HG03139 (cell line): ENCODE data around the gene PIGU.
"Not testable (repeated sequence)": the region's sequence is repeated elsewhere in the genome, so short reads cannot be mapped to it uniquely, and the experiment has no call there.

Source experiments
- ATAC-seq: cut with Tn5 transposase; IDR thresholded peaks from one replicate; pipeline ENCODE4 v1.9.1; 2021; ENCODE audit not compliant: unreplicated experiment

PIGU gene

DNA sequence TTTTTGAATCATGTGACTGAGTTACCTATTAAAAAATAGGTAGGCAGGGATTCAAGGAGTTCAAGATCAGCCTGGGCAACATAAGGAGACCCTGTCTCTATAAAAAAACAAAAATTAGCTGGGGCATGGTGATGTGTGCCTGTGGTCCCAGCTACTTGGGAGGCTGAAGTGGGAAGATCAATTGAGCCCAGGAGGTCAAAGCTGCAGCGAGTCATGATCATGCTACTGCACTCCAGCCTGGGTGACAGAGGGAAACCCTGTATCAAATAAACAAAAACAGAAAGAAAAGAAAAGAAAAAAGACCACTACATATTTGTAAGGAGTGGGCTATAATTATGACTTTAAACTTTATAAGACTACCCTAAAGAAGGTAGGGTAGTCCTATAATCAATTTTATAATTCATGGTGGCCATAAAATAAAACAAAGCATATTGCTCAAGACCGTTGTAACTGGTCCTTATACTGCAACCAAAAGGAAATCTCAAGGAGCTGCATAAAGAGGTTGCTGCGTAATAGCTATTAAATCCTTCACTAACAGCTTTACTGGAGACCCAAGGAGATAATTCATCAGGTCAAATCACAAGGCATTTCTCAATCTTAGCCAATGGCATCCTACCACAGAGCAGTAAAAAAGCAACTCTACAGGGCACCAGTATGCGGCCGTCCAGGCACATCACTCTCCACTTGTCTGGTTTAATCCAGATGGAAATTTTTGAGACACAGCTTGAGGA is 13.5 kb downstream of the PIGU start:
- no peak for ATAC-seq

DNA sequence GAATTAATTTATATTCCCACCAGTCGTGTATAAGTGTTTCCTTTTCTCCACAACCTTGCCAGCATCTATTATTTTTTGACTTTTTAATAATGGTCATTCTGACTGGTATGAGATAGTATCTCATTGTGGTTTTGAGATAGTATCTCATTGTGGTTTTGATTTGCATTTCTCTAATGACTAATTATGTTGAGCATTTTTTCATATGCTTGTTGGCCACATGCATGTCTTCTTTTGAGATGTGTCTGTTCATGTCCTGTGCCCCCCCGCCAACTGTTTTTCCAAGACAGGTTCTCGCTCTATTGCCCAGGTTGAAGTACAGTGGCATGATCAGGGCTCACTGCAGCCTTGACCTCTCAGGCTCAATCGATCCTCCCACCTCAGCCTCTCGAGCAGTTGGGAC is 15.1 kb downstream of the PIGU start:
- ATAC-seq: not testable (repeated sequence)

DNA sequence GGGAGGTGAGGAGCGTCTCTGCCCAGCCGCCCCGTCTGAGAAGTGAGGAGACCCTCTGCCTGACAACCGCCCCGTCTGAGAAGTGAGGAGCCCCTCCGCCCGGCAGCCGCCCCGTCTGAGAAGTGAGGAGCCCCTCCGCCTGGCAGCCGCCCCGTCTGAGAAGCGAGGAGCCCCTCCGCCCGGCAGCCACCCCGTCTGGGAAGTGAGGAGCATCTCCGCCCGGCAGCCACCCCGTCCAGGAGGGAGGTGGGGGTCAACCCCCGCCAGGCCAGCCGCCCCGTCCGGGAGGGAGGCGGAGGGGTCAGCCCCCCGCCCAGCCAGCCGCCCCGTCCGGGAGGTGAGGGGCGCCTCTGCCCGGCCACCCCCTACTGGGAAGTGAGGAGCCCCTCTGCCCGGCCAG is 18.2 kb downstream of the PIGU start:
- ATAC-seq: not testable (repeated sequence)

DNA sequence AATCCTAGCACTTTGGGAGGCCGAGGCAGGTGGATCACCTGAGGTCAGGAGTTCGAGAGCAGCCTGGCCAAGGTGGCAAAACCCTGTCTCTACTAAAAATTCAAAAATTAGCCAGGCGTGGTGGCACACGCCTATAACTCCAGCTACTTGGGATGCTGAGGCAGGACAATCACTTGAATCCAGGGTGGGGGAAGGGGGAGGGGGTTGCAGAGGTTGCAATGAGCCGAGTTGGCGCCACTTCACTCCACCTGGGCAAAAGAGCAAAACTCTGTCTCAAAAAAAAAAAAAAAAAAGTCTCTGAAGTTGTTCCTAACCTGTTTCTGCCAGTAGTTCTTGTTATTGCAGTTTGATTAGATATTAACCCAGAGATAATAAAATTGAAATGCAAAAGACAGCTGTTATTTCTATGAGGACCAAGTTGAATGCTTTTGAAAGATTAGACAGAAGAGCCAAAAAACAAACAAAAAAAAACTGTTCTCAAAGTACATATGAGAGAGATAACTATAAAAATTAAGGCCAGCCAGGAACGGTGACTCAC is 22.6 kb downstream of the PIGU start:
- ATAC-seq: no peak

DNA sequence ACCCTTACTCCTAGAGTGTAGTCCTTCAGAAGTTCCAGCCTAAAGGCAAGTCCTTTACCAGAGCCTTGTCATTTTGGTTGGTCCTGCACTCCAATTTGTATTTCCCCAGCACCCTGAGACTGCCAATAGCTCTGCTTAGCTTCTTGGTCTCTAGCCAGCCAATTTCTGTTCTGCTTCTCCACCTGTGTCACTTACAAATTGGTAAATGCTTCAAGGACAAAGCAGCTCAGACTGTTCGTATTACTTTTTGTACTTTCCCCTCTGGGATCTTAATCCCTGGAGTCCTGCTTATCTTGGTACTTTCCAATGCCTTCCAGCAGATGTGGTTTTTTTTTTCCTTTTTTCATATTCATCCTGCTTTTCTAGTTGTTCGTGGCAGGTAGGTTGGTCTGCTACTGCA is 25.7 kb downstream of the PIGU start:
- no peak for ATAC-seq

DNA sequence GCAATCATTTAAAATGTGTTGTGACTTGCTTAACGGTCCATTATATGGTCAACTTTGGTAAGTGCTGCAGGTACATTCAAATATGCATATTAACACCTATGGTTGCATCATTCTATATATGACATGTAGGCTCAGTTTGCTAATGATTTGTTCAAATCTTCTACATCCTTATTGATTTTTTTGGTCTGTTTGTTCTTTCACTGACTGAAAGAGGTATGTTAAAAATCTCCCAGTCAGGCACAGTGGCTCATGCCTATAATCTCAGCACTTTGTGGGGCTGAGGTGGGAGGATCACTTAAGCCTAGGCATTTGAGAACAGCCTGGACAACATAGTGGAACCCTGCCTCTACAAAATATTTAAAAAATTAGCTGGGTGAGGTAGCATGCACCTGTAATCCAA is 29.2 kb downstream of the PIGU start:
- ATAC-seq: no peak

DNA sequence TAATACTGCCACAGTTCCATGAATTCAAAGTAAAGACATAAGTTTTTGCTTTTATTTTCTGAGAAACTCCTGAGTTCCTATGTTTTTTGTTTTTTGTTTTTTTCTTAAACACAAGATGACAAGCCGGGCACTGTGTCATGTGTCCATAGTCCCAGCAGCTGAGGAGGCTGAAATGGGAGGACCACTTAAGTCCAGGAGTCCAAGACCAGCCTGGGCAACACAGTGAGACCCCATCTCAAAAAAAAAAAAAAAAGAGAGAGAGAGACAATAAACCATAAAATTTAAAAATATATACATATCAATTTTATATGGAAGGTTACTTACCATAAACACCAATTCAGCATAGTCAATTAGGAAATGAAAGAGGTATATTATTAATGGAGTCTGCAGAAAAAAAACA is 31.9 kb downstream of the PIGU start:
- no peak for ATAC-seq

DNA sequence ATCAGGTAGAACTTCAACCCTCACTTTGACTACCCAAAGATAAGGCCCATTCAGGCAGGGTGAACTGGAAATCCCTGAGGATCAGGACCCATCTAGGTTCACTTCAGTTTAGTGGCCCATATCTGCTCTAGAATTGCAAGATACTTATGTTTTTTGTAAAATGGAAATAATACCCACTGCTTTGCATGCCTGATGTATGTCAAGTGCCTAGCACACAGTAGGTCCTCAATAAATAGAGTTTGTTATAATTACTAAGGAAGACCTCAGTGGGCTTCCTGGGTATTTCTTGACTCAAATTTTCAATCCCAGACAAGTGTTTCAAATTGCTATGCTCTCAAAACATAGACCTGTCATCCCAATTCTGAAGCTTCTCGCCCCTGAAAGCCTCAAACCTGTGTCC is 32.5 kb downstream of the PIGU start:
- no peak for ATAC-seq

DNA sequence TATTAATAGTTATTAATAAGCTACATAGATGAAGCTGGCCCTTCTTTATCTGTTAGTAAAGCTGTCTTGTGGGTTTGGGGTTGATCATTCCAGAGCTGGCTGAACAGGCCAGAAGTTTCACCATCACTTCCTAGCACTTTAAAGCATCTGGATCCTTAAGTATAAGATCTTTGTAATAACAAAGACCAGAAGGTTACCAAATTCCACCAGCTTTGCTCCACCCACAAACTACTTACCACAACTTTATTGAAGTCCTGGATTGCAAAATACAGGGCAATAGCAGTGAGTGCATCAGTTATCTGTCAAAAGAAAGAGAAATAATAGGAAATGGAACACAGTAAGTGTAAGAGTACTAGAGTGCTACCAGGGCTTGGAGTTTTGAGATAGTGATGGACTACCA is 33.0 kb downstream of the PIGU start:
- no peak for ATAC-seq

DNA sequence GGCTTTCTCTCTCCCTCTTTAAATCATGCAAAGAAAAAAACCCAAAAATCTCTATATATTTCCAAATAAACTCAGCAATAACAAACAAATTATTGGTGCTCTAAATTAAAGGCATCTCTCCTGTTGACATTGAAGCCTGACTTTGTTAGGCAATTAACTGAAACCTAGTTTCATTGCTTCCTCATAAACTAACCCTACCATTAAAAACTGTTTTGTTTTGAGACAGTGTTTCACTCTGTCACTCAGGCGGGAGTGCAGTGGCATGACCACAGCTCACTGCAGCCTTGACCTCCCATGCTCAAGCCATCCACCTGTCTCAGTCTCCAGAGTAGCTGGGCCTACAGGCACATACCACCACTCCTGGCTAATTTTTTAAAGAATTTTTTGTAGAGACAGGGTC is 34.9 kb downstream of the PIGU start:
- no peak for ATAC-seq

DNA sequence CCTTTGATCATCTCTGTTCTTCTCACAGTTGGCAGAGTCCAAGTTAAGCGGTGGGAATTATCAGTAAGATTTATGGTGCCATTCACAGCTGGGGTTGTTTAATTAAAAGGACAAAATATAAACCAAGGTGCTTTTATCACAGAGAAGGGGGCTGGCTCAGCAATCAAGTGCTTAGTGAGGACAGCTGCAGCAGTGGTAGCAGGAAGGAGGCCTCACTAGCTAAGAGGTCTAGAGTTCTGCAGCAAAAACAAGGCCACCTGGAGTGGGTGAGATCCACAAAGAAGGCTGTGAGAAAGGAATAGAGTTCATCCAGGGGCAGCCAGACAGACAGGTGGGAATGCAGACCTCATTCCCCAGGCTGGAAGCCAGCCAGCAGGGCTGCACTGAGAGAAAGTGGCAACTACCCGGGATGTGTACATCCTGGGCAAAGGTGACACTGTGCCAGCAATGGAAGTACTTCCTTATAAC is 37.1 kb downstream of the PIGU start:
- no peak for ATAC-seq

DNA sequence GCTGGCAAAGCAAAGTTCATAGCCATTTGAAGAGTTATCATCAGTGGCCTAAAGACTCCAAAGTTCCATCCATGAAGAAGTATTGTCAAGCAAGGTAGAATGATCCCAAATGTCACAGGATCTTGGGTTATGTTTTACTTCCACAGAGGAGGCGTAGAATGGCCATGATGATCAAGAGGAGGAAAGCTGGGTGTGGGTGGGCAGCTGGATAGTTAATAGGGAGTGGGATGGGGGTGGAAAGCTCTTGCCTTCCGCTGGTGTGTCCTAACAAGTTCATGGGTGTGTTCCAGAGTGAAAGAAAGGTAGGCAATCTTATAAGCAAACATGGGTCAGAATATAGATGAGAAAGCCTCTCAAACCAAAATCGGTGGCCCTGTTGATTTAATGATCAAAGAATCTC is 38.4 kb downstream of the PIGU start:
- ATAC-seq: no peak

DNA sequence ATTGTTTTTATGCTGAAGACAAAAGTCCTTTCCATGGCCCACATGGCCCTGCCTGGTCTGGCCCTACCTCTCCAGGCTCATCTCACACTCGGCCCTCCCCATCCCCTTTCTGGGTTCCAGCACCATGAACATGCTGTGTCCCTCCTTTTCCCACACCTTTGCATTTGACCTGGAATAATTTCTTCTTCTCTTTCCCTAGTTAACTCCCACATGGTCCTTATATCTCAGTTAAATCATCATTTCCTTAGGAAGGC is 38.9 kb downstream of the PIGU start:
- no peak for ATAC-seq

DNA sequence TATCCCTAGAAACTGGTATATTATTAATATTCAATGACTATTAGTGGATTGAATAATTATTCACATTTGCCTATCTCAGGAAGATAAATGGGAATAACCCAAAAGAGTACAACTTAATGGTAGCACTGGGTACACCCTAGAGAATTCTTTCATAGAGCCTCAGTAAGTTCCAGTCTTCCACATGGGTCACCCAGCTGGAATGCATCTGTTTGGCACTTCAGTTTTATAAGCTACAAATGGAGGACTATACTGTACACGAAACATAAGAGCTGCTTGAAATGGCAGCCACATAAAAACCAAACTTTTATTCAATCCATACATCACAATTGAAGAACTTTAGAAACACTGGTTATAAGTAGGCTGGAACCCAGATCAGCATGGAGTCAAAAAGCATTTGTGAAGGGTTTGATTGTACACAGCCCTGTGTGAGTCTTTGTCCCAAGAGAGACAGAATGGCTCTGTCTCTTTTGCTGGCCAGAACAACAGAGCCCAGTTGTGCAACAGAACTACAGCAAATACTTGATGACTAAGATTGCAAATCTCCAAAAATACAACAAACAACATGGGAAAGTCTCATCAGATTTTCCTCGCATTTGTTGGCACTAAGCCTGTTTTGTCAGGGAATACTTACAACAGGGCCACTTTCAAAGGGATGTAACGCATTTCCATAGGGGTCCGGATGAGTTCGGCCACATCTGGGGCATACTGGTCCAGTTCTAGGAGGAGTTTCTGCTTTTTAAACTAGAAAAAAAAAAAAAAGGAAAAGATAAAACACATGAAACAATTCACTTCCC is 39.5 kb downstream of the PIGU start:
- ATAC-seq: no peak

DNA sequence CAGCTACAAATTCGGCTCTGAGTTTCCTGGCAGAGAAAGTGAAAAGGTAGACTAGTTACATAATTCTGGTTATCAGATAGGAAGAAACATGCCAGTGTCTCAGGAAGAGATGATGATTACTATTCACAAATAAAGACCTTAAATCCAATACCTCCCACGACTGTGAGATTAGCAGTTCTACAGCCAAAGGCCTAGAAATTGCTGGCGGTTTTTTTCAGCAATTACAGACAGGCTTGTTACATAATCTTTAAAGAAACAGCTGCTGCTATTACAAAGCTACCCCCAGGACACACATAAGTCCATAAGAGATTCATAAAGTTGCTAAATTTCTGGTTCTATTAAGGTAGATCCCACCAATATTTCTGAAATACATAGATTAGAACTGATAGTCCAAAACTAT is 40.2 kb downstream of the PIGU start:
- no peak for ATAC-seq

DNA sequence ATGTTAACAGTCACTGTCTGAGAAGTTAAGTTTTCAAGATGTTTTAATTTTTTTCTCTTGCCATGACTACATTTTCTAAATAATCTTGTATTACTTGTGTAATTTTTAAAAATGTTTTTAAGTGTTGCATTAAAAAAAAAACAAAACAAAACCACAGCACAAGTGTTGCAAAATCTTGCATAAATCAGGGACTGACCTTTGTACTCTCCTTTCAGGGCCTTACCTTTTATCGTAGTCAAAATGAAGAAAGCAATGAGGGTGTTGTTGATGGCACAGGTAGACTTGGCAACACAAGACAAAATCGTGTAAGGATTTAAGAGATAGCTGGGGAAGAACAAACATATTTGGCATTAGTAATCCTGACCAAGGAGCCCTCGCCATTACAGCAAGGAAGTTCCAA is 42.5 kb downstream of the PIGU start:
- no peak for ATAC-seq

DNA sequence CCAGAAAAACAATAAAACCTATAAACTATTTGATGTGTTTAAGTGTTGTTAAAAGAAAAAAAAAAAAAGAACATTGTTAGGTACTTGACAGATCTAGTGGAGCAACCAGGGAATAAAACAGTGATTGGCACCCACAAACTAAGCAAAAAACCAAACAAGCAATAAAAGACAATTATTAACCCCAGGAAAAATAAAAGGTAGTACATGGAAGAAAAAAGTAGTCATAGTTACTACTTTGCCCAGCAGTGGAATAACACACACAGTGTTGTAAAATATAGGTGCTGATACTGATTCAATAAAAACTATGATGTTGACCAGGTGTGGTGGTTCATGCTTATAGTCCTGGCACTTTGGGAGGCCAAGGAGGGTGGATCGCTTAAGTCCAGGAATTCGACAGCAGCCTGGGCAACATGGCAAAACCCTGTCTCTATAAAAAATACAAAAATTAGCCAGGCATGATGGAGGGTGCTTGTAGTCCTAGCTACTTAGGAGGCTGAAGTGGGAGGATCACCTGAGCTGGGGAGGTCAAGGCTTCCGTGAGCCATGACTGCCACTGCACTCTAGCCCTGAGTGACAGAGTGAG is 43.9 kb downstream of the PIGU start:
- ATAC-seq: no peak

DNA sequence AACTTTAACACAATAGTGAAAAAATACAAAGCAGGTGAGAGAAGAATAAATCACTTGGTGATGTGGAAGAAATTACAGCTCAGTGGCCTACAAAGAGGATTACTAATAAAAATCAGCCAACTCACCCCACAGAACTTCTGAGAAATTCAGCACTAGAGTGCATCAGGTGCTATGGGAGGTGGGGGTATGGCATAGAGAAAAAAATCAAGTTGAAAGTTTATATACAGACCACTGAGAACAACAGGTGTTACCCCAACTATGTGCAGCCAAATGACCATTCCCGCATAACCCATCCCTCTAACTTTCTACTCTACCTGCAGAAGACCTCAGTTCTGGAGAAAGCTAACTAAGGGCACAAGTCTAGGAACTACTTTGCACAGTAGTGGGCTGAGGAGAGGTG is 47.0 kb downstream of the PIGU start:
- ATAC-seq: no peak

DNA sequence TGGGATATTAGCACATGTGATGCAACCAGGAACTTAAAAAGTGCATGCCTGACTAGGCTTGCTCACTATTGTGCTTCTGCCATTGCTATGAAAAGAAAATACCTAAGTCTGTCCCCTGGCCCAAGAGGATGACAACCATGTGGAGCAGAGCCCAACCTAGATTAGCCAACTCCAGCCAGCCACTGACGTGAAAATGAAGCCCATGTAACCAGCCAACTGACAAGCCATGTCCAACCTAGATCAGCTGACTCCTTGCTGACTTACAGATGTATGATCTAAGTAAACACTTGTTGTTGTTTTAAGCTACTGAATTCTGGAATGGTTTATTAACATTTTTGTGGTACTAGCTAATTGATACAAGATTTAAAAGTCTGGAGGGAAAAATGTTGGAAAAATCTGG is 47.5 kb downstream of the PIGU start:
- no peak for ATAC-seq

DNA sequence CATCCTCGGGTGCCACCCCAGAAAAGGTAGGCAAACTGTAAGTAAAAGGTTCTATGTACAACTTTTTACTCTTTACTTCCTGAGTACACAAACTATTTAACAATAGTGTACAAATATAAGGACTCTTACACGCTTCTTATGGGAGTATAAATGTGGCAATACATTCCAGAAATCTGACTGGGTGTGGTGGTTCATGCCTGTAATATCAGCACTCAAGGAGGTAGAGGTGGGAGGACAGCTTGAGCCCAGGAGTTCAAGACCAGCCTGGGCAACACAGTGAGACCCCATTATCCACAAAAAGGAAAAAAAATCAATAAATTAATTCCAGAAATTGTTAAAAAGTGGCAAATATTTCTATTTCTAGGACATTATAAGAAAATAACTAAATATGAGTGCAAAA is 48.9 kb downstream of the PIGU start:
- ATAC-seq: no peak

DNA sequence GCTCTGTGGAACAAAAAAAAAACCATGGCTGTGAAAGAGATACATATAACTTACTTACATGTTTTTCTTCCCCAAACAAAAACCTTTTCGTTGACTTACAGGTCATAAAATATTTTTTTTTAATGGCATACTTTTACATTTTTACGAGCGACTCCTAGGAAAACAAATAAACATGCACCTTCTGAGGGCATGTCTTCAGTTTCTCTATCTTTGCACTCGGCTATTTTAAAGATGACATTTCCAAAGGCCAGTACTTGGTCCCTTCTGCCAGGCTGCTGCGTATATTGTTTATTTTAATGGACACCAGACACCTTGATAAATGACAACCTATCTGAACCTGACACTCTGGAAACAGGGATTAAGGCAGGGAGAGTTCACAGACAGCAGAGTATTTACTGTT is 49.4 kb downstream of the PIGU start:
- ATAC-seq: no peak

DNA sequence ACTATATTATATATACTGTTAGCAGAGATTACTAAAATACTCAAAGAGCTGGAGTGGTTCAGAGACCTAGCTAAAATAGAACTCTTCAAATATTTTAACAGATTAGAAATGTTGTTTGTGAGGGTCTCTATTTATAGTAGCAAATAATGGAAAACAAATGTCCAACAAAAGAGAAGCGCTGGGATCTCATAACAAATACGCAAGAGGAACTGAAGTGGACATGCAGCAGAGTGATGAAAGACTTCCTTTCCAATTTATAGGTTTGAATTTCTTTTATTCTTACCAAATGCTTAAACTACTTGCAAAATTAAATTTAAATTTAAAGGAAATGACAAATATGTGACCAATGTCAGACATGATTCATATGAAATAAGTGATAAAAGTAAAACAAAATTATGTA is 49.9 kb downstream of the PIGU start:
- no peak for ATAC-seq
